GM18907 (cell line): ENCODE data around the gene SIAH2.
"Not testable (repeated sequence)": the region's sequence is repeated elsewhere in the genome, so short reads cannot be mapped to it uniquely, and the experiment has no call there.

Source experiments
- ATAC-seq: cut with Tn5 transposase; IDR thresholded peaks from one replicate; pipeline ENCODE4 v1.9.1; 2021; ENCODE audit warnings: mild to moderate bottlenecking, moderate library complexity; ENCODE audit not compliant: unreplicated experiment

The SIAH2 gene

DNA sequence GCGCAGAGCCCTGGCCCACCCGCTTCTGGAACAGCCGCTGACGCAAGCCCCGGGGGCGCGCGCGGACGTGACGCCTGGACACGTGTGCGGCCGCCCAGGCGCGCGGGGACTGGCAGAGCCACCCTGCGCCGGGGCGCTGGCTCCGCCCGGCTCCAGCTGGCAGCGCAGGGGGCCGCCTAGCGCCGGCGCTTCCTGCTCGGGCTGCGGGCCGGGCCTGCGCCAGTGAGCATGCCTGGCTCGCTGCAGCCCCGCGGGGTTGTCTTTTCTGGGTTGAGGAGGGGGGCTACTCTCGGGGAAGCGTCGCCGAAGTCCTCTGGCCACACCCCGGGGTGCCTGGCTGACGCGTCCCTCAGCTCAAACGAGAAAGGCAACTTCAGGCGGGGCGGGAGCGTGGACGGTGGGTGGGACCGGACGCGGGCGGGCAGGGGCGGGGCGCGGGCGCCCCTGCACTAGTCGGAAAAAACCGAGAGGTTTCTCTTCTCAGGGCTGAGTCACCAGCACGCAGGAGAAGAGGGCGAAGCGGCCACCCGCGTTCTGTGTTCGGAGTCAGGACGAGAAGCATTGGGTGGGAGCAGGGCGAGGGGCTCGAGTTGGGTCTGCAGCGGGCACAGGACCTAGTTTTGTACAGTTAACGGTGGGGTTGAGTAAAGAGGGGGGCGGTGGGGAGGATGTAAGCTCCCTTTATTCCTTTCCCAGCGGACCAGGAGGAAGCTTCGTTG lies at the start of gene SIAH2:
Gene SIAH2, minus strand, starts transcription at position 48 of the 719 bp plus-strand sequence. CDS start 320 bp downstream, outside the sequence.
- peak; percentile 70 for ATAC-seq

- ATAC-seq, result no peak
Measured at GRCh38 chr3:150811984-150812383, 49.0 kb upstream of the SIAH2 start.

- ATAC-seq, result no peak
Measured at GRCh38 chr3:150810641-150811040, 47.7 kb upstream of the SIAH2 start.

GRCh38 chr3:150806185-150806835 lies 43.3 kb upstream of the SIAH2 start:
- ATAC-seq, result no peak

GRCh38 chr3:150805354-150805753 lies 42.4 kb upstream of the SIAH2 start:
- ATAC-seq, result no peak

GRCh38 chr3:150803440-150803985 lies 40.5 kb upstream of the SIAH2 start:
- ATAC-seq, result no peak

DNA sequence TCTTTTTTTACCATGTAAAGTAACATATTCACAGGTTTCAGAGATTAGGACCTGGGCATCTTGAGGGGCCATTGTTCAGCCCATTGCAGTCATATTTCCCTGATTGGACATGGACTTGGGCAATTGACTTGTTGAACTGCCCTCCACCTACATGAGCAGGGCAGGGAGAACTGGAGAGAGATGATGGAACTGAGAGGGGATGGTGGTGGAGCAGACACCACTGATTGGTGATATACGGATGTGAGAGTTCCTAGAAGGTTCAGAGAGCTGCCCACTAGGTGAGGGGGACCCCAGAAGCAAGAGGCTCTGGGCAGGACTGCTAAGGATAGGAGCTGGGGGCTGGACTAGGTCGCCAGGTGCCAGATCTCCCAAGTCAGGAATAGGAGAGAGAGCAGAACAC lies 37.8 kb upstream of the SIAH2 start:
- ATAC-seq, result no peak

DNA sequence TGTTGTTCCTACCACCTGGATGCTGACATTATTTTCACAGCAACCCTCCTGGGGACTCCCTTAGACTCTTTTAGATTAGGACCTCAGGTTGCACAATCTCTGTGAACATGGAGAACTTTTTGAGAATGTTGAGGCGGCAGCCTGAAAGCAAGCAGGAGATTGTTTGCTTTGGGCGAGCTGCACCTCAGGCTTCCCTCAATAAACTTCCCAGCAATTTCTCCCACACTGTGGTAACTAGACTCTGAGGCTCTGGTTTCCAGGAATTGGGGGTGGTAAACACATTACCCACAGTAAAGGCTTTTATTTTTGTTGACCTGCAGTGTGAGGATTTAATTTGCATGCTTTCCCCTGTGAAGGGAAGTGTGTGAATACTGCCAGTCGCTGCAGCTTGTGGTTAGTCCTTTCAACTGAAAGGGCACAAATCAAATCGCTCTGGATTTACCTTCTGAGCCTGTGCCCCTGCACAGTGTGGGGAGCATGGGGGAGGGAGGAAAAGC lies 35.2 kb upstream of the SIAH2 start:
- ATAC-seq, result no peak

GRCh38 chr3:150797155-150797554 lies 34.2 kb upstream of the SIAH2 start:
- ATAC-seq, result no peak

- not testable (repeated sequence) for ATAC-seq
Measured at GRCh38 chr3:150796527-150796926, 33.6 kb upstream of the SIAH2 start.

DNA sequence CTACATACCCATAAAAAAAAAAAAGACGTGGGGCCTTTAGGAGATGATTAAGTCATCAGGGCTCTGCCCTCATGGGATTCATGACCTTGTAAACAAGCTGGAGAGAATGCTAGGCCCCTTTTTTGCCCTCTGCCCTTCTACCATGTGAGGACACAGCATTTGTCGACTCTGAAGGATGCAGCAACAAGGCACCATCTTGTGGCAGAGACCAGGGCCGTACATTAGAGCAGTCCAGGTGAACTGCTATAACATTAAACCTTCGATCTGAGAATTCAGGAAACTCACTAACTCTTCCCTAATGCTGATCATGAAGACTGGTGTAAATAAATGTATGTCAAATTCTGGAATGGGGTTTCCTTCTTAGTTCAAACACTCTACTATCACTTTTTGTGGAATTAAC lies 30.7 kb upstream of the SIAH2 start:
- no peak for ATAC-seq

DNA sequence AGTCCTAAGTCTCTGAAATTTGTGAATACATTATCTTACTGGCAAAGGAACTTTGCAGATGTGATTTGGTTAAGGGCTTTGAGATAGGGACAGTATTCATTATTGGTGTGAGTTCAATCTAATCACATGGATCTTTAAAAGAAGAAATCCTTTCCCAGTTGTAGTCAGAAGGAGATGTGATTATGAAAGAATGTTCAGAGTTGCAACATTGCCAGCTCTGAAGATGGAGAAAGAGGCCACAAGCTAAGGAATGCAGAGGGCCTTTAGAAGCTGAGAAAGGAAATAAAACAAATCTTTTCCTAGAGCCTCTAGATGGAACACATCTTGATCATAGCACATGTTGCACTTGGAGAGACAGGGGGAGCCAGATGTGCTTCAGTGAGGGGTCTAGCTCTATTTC lies 27.7 kb upstream of the SIAH2 start:
- ATAC-seq, result no peak

GRCh38 chr3:150789451-150789850 lies 26.5 kb upstream of the SIAH2 start:
- no peak for ATAC-seq

- ATAC-seq, result peak; percentile 76
Measured at GRCh38 chr3:150787741-150788370, 24.9 kb upstream of the SIAH2 start.

GRCh38 chr3:150786791-150787190 lies 23.8 kb upstream of the SIAH2 start:
- ATAC-seq, result no peak

DNA sequence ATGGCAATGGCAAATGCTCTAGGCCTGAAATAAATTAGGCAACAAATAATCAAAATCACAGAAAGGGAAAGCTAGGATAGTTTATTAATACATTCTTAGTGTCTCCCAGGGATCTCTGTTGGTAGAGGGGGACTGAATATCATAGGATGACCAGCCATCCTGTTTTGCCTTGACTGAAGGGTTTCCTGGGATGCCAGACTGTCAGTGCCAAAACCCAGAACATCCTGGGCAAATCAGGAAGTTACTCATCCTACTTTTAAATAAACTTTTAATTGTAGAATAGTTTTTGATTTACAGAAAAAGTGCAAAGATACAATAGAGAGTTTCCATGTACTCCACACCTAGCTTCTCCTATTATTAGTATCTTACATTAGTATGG lies 21.8 kb upstream of the SIAH2 start:
- ATAC-seq, result no peak

DNA sequence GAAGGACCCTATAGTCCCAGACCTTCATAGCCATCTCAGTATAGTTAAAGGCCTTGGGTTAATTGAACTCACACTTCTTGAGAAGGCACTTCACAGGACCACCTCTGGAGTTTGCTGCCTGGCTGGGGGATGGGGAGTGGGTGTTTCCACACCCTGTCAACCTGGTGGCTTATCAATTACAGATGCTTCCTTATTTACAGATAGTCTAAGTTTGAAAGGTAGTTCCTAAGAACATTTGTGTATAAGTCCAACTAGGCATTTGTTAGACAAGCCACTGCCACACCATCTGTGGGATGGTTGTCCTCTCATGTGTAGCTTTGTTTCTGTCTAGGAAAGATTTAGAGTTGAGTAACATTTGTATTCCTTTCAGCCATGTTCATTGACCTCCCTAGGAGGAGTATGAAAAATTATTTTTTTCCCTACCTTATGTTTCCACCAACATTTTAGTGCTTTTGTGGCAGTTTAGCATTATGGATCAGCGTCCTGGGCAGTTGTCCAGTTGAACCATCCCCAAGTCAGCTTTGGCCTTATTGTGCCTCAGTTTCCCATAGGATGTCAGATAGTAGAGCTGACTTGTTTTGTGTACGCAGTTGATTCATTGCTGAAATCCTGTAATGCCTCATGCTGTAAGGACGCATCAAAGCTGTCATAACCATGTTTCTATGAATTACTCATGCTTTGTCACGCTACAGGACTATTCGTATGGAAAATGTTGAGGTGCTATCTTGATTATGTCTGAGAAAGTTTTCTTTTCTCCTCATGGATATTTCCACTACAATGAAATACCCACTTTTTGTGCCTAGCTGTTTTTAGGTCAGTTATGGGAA lies 21.2 kb upstream of the SIAH2 start:
- ATAC-seq, result peak; percentile 65

DNA sequence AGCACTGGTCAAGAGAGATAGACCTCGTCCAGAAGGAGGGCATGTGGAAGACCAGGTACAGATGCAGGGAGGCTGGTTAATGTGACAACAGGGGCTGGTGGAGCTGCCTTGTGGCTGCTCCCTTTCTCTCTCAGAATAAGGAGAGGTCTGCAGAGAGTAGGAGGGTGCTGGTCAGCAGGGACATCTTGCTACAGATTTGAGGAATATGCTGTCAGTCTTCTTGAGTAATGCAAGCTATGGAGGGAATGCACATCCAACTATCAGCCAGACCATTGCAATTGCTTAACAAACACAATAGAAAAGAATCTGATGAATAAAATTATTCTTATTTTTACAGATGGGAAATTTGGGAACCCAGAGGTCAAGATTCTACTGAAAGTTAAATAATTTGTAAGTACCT lies 20.3 kb upstream of the SIAH2 start:
- ATAC-seq, result no peak

GRCh38 chr3:150779402-150779858 lies 16.5 kb upstream of the SIAH2 start:
- no peak for ATAC-seq

- ATAC-seq, result no peak
Measured at GRCh38 chr3:150778793-150779401, 15.9 kb upstream of the SIAH2 start.
